HL-60 (cell line): ENCODE data around the gene DCDC2C.

Experiments used
- DNase-seq, 2 experiments: peaks; one replicate each; pipeline ENCODE4 v3.0.0-alpha.2; 2010 to 2020; ENCODE audit warnings: low read depth in 1 of 2, low spot score in 1 of 2
- H3K27ac ChIP-seq: fragments of 250-450 bp; sonication (Bioruptor Pico); replicated peaks from 2 replicates; pipeline ENCODE4 v1.5.1; 2020; ENCODE audit warnings: mild to moderate bottlenecking, moderate library complexity
- H3K27me3 ChIP-seq: fragments of 250-450 bp; sonication (Bioruptor Pico); 2 replicates; pipeline ENCODE4 v1.5.1; 2021; ENCODE audit warnings: mild to moderate bottlenecking, moderate library complexity; ENCODE audit not compliant: insufficient read depth, poor library complexity, severe bottlenecking
- H3K4me3 ChIP-seq: replicated peaks from 2 replicates; pipeline ENCODE4 v1.5.1; 2011; ENCODE audit warnings: mild to moderate bottlenecking, control low read depth, low read length; ENCODE audit not compliant: insufficient read depth
- CTCF ChIP-seq: IDR thresholded peaks from one replicate; pipeline ENCODE4 v1.5.1; 2011; ENCODE audit warnings: low read length, control low read depth, inconsistent platforms; ENCODE audit not compliant: insufficient read depth
- GABPA ChIP-seq: IDR thresholded peaks from 2 replicates; pipeline ENCODE4 v1.6.1; 2012; ENCODE audit warnings: low read depth
- POLR2AphosphoS5 ChIP-seq: IDR thresholded peaks from 2 replicates; pipeline ENCODE4 v1.6.1; 2012; ENCODE audit warnings: low read depth
- REST ChIP-seq: IDR thresholded peaks from 2 replicates; pipeline ENCODE4 v1.6.1; 2012; ENCODE audit warnings: low read depth; ENCODE audit not compliant: insufficient replicate concordance
- SPI1 ChIP-seq: IDR thresholded peaks from 2 replicates; pipeline ENCODE4 v1.6.1; 2012; ENCODE audit warnings: low read depth, mild to moderate bottlenecking, borderline replicate concordance

The DCDC2C gene

GRCh38 chr2:3827673-3828575 lies 124.5 kb downstream of the DCDC2C start:
- Histone ChIP-seq H3K4me3 (no peak overlapping the region), H3K27me3 (no peaks in the 10 kb centered on the region), H3K27ac (no peak overlapping the region)
- peak in 1 of 2 experiments; percentile 7 for DNase-seq
- TF ChIP-seq GABPA (no peak), SPI1 (no peak), REST (no peak), POLR2AphosphoS5 (no peak), CTCF (peak; percentile 42)

DNA sequence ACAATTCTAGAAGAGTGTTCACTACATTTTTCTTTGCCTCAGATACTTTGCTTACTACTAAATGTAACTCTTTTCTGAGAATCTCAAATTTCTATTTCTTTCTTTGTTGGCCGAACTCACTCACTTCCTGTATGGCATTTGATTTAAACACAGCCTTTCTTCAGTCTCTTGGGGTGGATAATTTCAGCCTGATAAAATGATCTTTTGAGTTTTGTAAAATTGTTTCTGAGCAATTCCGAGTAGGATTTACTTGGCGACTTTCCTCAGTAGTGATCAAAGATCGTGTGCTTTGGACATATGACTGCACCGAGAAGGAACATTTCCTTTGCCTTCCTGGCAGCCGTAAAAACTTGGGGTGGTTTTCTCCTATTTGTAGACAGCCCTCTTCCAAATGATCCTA lies 127.4 kb downstream of the DCDC2C start:
- Histone ChIP-seq H3K27me3 (no peaks in the 10 kb centered on the region), H3K27ac (no peak overlapping the region), H3K4me3 (no peak overlapping the region)
- no peak for DNase-seq
- TF ChIP-seq SPI1 (no peak), REST (no peak), GABPA (no peak), POLR2AphosphoS5 (no peak), CTCF (no peak)

DNA sequence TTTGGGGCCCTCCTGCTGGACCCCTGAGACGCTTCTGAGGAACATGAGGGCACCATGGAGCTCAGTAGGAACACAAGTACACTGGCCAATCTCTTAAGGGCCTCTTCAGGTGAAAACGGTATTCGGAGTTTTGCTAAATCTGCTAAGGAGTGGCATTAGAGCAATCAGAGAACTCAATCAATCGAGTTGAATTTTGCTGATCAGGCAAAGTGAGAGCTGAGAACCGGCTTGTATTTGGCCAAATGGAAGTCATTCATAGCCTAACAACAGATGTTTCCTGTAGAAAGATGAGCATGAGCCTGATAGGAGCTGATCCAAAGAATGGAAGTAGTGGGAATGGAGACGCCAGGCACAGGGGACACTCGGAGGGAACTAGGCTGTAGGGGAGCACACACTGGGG lies 133.7 kb downstream of the DCDC2C start:
- TF ChIP-seq POLR2AphosphoS5: no peak
- TF ChIP-seq SPI1: no peak
- no peak for TF ChIP-seq GABPA
- TF ChIP-seq REST: no peak
- no peak for TF ChIP-seq CTCF
- H3K27me3 ChIP-seq: no peaks in the 10 kb centered on the region
- no peak overlapping the region for H3K27ac ChIP-seq
- DNase-seq: no peak
- H3K4me3 ChIP-seq: no peak overlapping the region
